ENCODE measurements around the gene PLPPR1. TPM values are rescaled to one million over a fixed set of nuclear protein-coding genes. Genes with fewer than 3 reads are reported as not detected.

The PLPPR1 gene
- polyA plus RNA-seq, 3 donors: not detected

GRCh38 chr9:100999906-101000544, 28.5 kb upstream of the PLPPR1 start:
- Histone ChIP-seq H3K9ac (ENCODE audit: insufficient read depth, low read length, poor library complexity, severe bottlenecking) (no peak overlapping the region), H2AFZ (ENCODE audit: insufficient read depth, low read depth, low read length, poor library complexity, severe bottlenecking) (no peak overlapping the region), H3K27ac (ENCODE audit: low read depth in 1 of 2, low read length in 2 of 2) (no peak overlapping the region), H3K9me3 (replicated peaks in 1 of 2; ENCODE audit: control insufficient read depth in 1 of 2, insufficient read depth in 1 of 2, low read length in 2 of 2) (no peaks in the 10 kb centered on the region), H3K4me1 (ENCODE audit: control insufficient read depth in 1 of 2, insufficient read depth in 2 of 2, low read length in 2 of 2) (no peaks in the 10 kb centered on the region), H3K36me3 (replicated peaks in 1 of 2; ENCODE audit: control insufficient read depth in 1 of 2, insufficient read depth in 2 of 2, low read length in 2 of 2) (no peaks in the 10 kb centered on the region), H3K27me3 (ENCODE audit: control insufficient read depth in 2 of 2, insufficient read depth in 2 of 2, low read length in 2 of 2) (no peaks in the 10 kb centered on the region), H3K79me2 (ENCODE audit: insufficient read depth, low read length) (no peaks in the 10 kb centered on the region), H4K20me1 (ENCODE audit: insufficient read depth, low read length) (no peaks in the 10 kb centered on the region), H3K4me3 (replicated peaks in 1 of 3; ENCODE audit: low read depth in 2 of 3, low read length in 3 of 3) (no peak overlapping the region), H3K4me2 (replicated peaks; ENCODE audit: extremely low read depth, low read length, poor library complexity, severe bottlenecking) (no peak overlapping the region)
- no peak for DNase-seq
- H3K27ac Mint-ChIP-seq: no peak overlapping the region
- no peaks in the 10 kb centered on the region for H3K4me1 Mint-ChIP-seq
- H3K27me3 Mint-ChIP-seq (ENCODE audit: low read depth in 3 of 3): peaks cover 0 to 5% (median 2%) of the 10 kb centered on the region in 3 donors
- H3K9me3 Mint-ChIP-seq: peaks cover 0 to 12% (median 0%) of the 10 kb centered on the region in 7 donors
- no peak for TF ChIP-seq CTCF (IDR thresholded peaks at IDR 0.05)
- H3K4me3 Mint-ChIP-seq: no peak overlapping the region
- H3K36me3 Mint-ChIP-seq: no peaks in the 10 kb centered on the region
- WGBS (ENCODE audit: insufficient coverage): 89% methylated on average over 1 of the region's 5 CpGs
- intact Hi-C loops (cut with micrococcal nuclease): no loop called here

DNA sequence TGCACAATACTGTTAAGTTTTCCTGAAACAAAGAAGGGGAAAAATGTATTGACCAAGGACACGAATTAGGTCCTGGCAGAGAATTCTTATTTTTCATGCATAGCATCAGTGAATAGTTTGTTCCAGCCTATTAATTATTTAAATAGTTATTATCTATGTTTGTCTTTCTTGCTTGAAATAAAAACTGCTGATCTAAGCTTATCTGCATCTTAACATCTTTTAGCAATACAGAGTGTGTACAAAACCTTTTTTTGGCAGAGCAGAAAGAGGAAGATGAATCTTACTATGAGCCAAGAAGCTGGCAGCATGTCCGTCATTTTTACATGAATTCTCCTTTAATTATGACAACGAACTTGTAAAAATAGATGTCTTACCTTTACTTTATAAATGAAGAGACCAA, 23.3 kb upstream of the PLPPR1 start:
- Histone ChIP-seq H3K4me1 (ENCODE audit: control insufficient read depth in 1 of 2, insufficient read depth in 2 of 2, low read length in 2 of 2) (no peaks in the 10 kb centered on the region), H3K27ac (ENCODE audit: low read depth in 1 of 2, low read length in 2 of 2) (no peak overlapping the region), H3K4me2 (replicated peaks; ENCODE audit: extremely low read depth, low read length, poor library complexity, severe bottlenecking) (no peak overlapping the region), H3K4me3 (replicated peaks in 1 of 3; ENCODE audit: low read depth in 2 of 3, low read length in 3 of 3) (no peak overlapping the region), H3K9ac (ENCODE audit: insufficient read depth, low read length, poor library complexity, severe bottlenecking) (no peak overlapping the region), H3K36me3 (replicated peaks in 1 of 2; ENCODE audit: control insufficient read depth in 1 of 2, insufficient read depth in 2 of 2, low read length in 2 of 2) (no peaks in the 10 kb centered on the region), H3K79me2 (ENCODE audit: insufficient read depth, low read length) (no peaks in the 10 kb centered on the region), H3K27me3 (ENCODE audit: control insufficient read depth in 2 of 2, insufficient read depth in 2 of 2, low read length in 2 of 2) (no peaks in the 10 kb centered on the region), H2AFZ (ENCODE audit: insufficient read depth, low read depth, low read length, poor library complexity, severe bottlenecking) (no peak overlapping the region), H4K20me1 (ENCODE audit: insufficient read depth, low read length) (no peaks in the 10 kb centered on the region), H3K9me3 (replicated peaks in 1 of 2; ENCODE audit: control insufficient read depth in 1 of 2, insufficient read depth in 1 of 2, low read length in 2 of 2) (no peaks in the 10 kb centered on the region)
- no peaks in the 10 kb centered on the region for H3K36me3 Mint-ChIP-seq
- no peak overlapping the region for H3K27ac Mint-ChIP-seq
- H3K27me3 Mint-ChIP-seq (ENCODE audit: low read depth in 3 of 3): peaks cover 0 to 5% (median 2%) of the 10 kb centered on the region in 3 donors
- intact Hi-C loops (cut with micrococcal nuclease): no loop called here
- no peak for DNase-seq
- H3K4me1 Mint-ChIP-seq: no peaks in the 10 kb centered on the region
- no CpG with 5 or more reads among the region's 3 CpGs for WGBS (ENCODE audit: insufficient coverage)
- no peak overlapping the region for H3K4me3 Mint-ChIP-seq
- H3K9me3 Mint-ChIP-seq: peaks cover 0 to 12% (median 0%) of the 10 kb centered on the region in 7 donors
- no peak for TF ChIP-seq CTCF (IDR thresholded peaks at IDR 0.05)

Measured in CD14-positive monocyte (primary cell).